Stimulated activated effector memory CD8-positive, alpha-beta T cell treated with anti-CD3 and anti-CD28 coated beads, Interleukin-12 subunit alpha, Interleukin-12 subunit beta, amount 100 ng/mL, for 72 hours (primary cell): ENCODE results near the gene IFIT2.
"Not testable (repeated sequence)": the region's sequence is repeated elsewhere in the genome, so short reads cannot be mapped to it uniquely, and the experiment has no call there.

Experiments used
- ATAC-seq: fragments of 150-1000 bp; cut with Tn5 transposase; 2 replicates; pipeline ENCODE4 v1.10.0; 2021
- DNase-seq, 2 donors: peaks; one replicate each; pipeline ENCODE4 v3.0.0; 2021 to 2022; ENCODE audit warnings: low spot score in 2 of 2
- H3K27ac Mint-ChIP-seq: one replicate; pipeline ENCODE4 v1.8.0; 2022; ENCODE audit warnings: mild to moderate bottlenecking, mixed read lengths
- H3K36me3 Mint-ChIP-seq: one replicate; pipeline ENCODE4 v1.8.0; 2022; ENCODE audit warnings: mild to moderate bottlenecking, mixed read lengths
- H3K4me1 Mint-ChIP-seq: one replicate; pipeline ENCODE4 v1.8.0; 2022; ENCODE audit warnings: mixed read lengths
- H3K4me3 Mint-ChIP-seq: one replicate; pipeline ENCODE4 v1.8.0; 2022; ENCODE audit warnings: mild to moderate bottlenecking, mixed read lengths
- H3K9me3 Mint-ChIP-seq: one replicate; pipeline ENCODE4 v1.8.0; 2022; ENCODE audit warnings: mixed read lengths

The IFIT2 gene

DNA sequence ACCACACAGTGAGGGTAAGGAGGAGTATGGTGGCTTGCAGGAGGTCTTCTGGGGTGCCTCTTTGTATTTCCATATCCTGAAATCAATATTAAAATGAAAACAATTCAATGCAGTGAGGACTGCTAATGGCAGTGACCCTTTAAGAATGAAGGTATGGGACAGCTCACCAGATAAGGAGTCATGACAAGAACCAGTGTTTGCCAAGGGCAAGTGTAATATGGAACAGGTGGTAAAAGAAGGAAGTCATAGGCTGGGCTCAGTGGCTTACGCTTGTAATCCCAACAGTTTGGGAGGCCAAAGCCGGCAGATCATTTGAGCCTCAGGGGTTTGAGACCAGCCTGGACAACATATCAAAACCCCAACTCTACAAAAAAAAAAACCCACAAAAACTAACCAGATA lies 30.3 kb upstream of the IFIT2 start:
- no peak for DNase-seq
- H3K27ac Mint-ChIP-seq, result no peak overlapping the region
- H3K4me3 Mint-ChIP-seq, result no peak overlapping the region
- H3K9me3 Mint-ChIP-seq, result no peaks in the 10 kb centered on the region
- no peaks in the 10 kb centered on the region for H3K36me3 Mint-ChIP-seq
- no peak for ATAC-seq
- H3K4me1 Mint-ChIP-seq, result no peaks in the 10 kb centered on the region

DNA sequence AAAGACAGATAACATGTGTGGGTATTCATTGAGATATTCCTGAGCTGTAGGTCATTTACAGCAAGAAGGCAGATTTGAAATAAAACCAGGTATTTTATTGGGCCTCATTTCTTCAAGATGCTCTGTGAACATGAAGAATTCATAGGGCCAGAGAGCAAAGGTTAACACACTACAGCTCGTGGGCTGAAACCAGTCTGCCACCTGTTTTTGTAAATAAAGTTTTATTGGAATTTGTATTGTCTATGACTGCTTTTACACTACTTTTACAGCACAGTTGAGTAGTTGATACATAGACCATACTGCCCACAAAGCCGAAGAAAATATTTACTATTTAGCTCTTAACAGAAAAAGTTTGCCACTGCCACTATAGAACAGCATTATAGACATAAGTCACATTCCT lies 28.2 kb upstream of the IFIT2 start:
- DNase-seq (no peak), ATAC-seq (no peak)
- H3K9me3 Mint-ChIP-seq, result no peaks in the 10 kb centered on the region
- H3K27ac Mint-ChIP-seq, result no peak overlapping the region
- H3K36me3 Mint-ChIP-seq, result no peaks in the 10 kb centered on the region
- no peaks in the 10 kb centered on the region for H3K4me1 Mint-ChIP-seq
- H3K4me3 Mint-ChIP-seq, result no peak overlapping the region

DNA sequence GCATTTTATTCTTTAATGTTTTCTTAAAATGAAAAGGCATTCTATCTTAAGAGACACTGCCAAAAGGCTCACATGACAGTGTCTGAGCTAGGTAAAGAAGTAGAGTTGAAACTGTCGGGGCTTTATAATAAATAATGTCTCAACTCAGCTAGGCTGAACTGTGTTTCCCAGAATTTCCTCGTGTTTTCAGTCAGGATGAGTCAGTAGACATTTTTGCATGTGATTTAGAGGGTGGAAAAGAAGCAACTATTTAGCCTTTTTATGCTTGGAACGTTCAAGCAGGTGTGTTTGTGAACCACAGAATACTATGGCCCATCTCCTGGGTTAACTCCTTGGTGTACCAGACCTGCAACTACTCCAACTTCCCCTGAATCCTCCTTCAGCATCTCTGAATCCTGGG lies 26.9 kb upstream of the IFIT2 start:
- ATAC-seq, result no peak
- no peak for DNase-seq
- no peak overlapping the region for H3K27ac Mint-ChIP-seq

DNA sequence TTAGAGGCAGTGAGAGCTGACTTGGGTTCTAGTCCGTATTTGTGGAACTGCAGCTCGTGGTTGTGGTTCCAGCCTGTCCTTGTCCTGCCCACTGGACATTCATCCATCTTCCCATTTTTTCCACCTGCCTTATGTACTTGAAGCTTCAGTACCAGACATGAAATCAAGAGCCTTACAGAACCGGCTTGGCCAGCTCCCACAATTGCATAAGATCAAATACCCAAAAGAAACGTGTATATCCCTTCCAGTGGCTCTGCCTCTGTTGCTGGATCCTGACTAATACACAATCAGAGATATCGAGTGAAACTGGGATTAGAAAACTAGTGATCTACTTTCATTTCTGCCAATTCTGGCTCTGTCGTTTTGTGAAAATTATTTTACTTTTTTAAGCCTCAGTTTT lies 26.5 kb upstream of the IFIT2 start:
- no peak for ATAC-seq
- Mint-ChIP-seq H3K4me1 (no peaks in the 10 kb centered on the region), H3K9me3 (no peaks in the 10 kb centered on the region), H3K27ac (no peak overlapping the region), H3K4me3 (no peak overlapping the region), H3K36me3 (no peaks in the 10 kb centered on the region)
- no peak for DNase-seq

More for the DNA sequence above, 26.9 kb upstream of the IFIT2 start:
- Mint-ChIP-seq H3K4me3 (no peak overlapping the region), H3K36me3 (no peaks in the 10 kb centered on the region), H3K9me3 (no peaks in the 10 kb centered on the region), H3K4me1 (no peaks in the 10 kb centered on the region)

DNA sequence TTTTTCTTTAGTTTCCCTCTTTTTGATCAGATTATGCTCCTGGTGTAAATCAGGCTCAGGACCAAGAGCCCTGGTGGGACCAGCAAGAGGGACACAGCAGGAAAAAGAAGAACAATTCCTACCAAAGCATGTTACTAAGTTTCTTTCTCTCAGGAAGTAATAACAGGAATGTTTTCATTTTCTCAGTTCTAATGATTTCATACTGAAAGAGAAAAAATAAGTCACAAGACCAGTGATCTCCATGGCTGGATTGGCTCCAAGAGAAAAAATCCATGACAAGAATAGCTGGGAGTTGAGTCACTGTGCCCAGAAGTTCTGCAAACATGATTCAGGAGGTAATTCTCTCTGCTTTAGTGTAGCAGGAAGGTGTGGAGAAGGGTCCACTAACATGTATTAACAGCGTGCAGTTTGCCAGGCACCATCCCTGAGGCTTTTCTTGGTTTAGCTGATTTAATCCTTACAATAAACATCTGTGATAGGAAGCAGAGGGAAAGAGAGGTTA lies 23.8 kb upstream of the IFIT2 start:
- Mint-ChIP-seq H3K4me1 (no peaks in the 10 kb centered on the region), H3K36me3 (no peaks in the 10 kb centered on the region), H3K27ac (no peak overlapping the region), H3K4me3 (no peak overlapping the region), H3K9me3 (no peaks in the 10 kb centered on the region)
- DNase-seq (no peak), ATAC-seq (no peak)

DNA sequence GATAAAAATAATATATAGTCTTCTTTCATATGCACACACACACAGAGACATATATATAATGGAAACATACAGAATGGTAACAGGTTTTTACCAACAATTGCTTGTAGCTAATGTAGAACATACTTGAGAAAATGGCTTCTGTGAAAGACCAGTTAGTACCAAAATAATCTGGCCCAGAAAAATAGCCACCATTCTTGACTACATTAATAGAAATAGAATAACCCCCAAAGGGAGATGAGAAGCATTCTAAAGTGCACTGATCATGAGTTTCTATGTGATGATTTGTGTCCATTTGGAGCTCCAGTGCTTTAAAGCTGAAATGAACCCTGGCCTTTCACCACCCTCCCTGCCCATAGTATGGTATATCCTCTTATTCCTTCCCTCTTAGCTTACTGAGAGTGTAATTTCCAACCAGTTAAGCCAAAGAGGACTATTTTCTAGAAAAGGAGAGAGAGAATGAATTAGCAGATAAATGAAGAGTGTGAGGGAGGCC lies 22.9 kb upstream of the IFIT2 start:
- no peaks in the 10 kb centered on the region for H3K36me3 Mint-ChIP-seq
- DNase-seq (no peak), ATAC-seq (no peak)
- H3K4me1 Mint-ChIP-seq, result no peaks in the 10 kb centered on the region
- H3K4me3 Mint-ChIP-seq, result no peak overlapping the region
- no peak overlapping the region for H3K27ac Mint-ChIP-seq
- no peaks in the 10 kb centered on the region for H3K9me3 Mint-ChIP-seq

DNA sequence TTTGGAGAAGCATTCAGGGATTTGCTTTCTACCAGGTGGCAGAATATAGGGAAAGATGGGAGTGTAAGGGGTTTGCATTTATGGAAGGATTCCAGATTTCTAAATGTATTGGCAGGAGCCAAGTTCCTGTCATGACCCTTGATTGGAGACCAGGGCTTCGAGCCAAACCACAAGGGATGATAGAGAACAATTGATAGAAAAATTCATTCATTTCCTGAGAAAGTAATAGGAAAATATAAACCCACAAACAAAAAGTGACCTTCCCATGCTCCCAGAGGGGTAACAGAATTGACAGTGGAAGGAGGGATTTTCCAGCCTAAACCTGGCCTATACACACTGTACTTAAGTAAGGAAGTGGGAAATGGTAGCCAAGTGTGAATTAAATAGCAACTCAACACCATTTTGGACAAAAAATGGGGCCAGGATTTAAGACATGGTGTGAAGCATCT lies 22.4 kb upstream of the IFIT2 start:
- no peaks in the 10 kb centered on the region for H3K9me3 Mint-ChIP-seq
- ATAC-seq, result no peak
- no peak overlapping the region for H3K4me3 Mint-ChIP-seq
- DNase-seq, result no peak
- H3K27ac Mint-ChIP-seq, result no peak overlapping the region
- H3K36me3 Mint-ChIP-seq, result no peaks in the 10 kb centered on the region
- H3K4me1 Mint-ChIP-seq, result no peaks in the 10 kb centered on the region

DNA sequence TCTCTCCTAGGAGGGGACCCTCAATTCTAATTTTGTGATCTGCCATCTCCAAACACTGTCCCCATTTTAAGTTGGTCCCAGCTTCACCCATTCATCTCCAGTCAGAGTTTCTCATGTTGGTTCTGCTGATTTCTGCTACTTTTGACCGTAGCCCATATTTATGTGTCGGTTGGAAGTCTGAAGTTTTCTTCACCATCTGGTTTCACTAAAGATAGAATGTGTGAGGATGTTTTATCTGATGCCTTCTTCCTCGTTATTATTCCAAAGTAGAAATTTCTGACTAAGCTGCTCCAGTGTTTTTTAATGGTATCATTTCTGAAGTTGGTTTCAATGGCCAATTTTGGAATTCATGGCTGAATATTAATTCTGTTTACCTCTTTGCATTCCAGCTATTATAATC lies 21.3 kb upstream of the IFIT2 start:
- DNase-seq, result no peak
- Mint-ChIP-seq H3K9me3 (no peaks in the 10 kb centered on the region), H3K36me3 (no peaks in the 10 kb centered on the region), H3K4me1 (no peaks in the 10 kb centered on the region), H3K4me3 (no peak overlapping the region), H3K27ac (no peak overlapping the region)
- no peak for ATAC-seq

DNA sequence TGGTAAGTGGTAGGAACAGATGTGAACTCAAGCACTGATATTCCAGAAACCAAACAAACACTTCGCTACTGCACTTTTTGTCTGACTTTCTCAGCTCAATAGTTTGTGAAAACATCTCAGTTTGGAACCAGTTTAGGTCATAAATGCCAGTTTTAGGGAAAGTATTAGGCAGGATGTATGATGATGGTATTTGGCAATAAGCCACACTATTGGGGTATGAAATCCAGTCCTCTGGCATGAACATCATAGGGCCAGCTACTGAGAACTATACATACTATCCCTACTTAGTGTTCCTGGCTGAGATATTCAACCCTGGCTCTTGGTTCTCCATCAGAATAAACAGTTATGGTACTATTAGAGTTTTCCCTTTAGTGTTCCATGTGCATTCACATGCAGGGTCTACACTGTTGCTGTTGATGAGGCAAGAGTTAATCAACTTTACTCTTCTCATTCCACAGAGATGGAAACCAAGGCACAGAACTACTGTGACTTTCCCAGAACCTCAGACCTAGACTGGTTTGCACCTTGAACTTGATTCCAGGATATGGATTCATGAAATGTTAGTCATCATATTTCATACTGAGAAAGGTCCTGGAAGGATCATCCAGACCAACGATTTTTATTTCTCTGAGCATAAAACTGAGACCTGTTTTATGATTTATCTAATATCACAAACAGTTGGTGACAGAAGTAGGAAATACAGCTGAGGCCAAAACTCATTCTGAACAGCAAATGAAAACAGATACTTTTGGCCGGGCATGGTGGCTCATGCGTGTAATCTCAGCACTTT lies 20.0 kb upstream of the IFIT2 start:
- no peak overlapping the region for H3K4me3 Mint-ChIP-seq
- no peaks in the 10 kb centered on the region for H3K4me1 Mint-ChIP-seq
- H3K27ac Mint-ChIP-seq, result no peak overlapping the region
- DNase-seq, result no peak
- no peaks in the 10 kb centered on the region for H3K9me3 Mint-ChIP-seq
- no peak for ATAC-seq
- no peaks in the 10 kb centered on the region for H3K36me3 Mint-ChIP-seq

DNA sequence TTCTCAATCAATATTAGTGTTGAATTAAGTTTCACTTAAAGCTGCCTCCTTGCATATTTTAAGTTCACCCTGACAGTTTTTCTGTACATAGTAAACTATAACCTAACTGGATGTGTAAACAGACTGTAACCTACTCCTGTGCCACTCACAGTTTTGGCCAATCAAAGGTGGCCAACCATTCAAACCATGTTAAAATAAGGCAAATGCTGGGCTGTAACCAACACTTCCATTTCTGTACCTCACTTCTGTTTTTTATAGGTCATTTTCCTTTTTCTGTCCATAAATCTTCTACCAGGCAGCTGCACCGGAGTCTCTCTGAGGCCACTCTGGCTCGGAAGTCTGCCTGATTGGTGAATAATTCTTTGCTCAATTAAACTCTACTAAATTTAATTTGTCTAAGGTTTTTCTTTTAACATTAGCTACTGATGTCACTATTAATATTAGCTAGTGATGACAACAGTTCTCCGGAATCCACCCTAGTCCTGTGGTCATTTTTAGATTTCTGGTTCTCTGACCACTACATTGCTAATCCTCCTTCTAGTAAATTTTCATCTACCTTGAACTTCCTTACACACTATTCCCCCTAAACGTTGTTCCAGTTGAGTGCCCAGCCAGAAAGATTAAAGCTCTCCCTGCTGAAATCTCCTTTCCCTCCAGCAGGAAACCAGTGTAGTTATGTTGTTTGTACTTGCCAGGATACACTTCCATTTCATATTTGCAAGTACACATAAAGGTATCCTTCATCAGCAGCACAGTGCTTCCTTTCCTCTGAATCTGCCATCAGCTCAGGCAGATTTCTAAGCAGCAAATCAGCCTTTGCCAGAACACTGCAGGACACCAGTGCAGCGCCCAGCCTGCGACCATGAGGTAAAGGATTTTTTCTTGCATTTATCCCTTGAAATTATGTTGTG lies 18.6 kb upstream of the IFIT2 start:
- Mint-ChIP-seq H3K4me1 (no peaks in the 10 kb centered on the region), H3K4me3 (no peak overlapping the region), H3K36me3 (no peaks in the 10 kb centered on the region), H3K9me3 (no peaks in the 10 kb centered on the region), H3K27ac (no peak overlapping the region)
- DNase-seq (no peak), ATAC-seq (no peak)

DNA sequence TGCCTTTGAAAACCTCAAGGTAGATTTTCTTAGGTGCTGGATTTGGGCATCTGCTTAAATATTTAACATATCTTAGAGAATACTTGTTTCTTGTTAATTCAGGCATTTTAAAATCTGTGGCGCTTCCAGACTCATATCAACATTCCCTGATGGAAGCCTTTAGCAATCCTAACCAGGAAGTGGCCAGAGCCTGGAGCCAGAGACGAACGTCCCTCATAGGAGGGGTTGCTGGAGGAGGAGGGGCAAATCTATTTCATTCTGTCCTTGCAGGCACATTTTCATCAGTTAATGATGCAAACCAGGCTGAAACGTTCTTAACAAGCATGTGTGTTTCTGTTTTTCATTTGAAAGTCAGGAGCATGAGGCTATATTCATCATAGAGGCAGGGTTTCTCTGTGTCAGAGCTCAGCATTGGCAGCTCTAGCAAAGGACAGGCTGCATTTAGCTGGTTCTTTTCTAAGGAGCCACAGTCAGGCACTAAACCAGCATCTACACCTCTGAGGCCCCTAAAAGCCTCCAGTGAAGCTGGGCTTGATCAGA lies 17.8 kb upstream of the IFIT2 start:
- H3K4me1 Mint-ChIP-seq, result no peaks in the 10 kb centered on the region
- no peak for DNase-seq
- H3K9me3 Mint-ChIP-seq, result no peaks in the 10 kb centered on the region
- no peaks in the 10 kb centered on the region for H3K36me3 Mint-ChIP-seq
- no peak for ATAC-seq
- H3K27ac Mint-ChIP-seq, result no peak overlapping the region
- no peak overlapping the region for H3K4me3 Mint-ChIP-seq

DNA sequence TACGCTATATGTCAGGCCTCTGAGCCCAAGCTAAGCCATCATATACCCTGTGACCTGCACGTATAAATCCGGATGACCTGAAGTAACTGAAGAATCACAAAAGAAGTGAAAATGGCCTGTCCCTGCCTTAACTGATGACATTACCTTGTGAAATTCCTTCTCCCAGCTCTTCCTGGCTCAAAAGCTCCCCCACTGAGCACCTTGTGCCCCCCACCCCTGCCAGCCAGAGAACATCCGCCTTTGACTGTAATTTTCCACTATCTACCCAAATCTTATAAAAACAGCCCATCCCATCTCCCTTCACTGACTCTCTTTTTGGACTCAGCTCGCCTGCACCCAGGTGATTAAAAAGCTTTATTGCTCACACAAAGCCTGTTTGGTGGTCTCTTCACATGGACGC lies 17.1 kb upstream of the IFIT2 start:
- H3K4me3 Mint-ChIP-seq, H3K9me3 Mint-ChIP-seq, DNase-seq, ATAC-seq, H3K36me3 Mint-ChIP-seq, H3K4me1 Mint-ChIP-seq, H3K27ac Mint-ChIP-seq: not testable (repeated sequence)

DNA sequence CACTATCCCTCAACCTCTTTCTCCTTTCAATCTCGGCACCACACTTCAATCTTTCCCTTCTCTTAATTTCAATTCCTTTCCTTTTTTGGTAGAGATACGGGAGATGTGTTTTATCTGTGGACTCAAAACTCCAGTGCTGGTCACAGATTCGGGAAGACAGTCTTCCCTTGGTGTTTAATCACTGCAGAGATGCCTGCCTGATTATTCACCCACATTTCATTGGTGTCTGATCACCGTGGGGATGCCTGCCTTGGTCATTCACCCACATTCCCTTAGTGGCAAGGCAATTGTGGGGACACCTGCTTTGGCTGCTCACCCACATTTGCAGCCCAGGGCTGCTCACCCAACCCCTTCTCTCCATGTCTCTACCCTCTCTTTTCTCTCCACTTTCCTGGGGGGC lies 16.5 kb upstream of the IFIT2 start:
- not testable (repeated sequence) for H3K36me3 Mint-ChIP-seq, H3K27ac Mint-ChIP-seq, H3K4me3 Mint-ChIP-seq, ATAC-seq, DNase-seq, H3K9me3 Mint-ChIP-seq, H3K4me1 Mint-ChIP-seq

DNA sequence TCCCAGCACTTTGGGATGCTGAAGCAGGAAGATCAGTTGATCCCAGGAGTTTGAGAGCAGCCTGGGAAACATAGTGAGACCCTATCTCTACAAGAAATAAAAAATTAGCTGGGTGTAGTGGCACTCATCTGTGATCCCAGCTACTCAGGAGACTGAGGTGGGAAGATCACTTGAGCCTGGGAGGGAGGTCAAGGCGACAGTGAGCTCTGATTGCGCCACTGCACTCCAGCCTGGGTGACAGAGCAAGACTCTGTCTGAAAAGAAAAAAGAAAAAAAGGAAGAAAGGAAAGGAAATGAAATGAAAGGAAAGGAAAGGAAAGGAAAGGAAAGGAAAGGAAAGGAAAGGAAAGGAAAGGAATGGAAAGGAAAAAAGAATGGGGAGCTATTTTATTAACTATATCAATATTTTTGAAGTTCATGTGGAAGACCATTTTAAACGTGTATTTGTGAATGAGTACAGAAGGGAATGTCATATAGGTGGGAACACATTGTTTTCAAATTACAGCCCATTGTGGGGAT lies 7.1 kb upstream of the IFIT2 start:
- no peak overlapping the region for H3K4me3 Mint-ChIP-seq
- H3K36me3 Mint-ChIP-seq, result no peaks in the 10 kb centered on the region
- H3K27ac Mint-ChIP-seq, result no peak overlapping the region
- ATAC-seq (no peak), DNase-seq (no peak)
- peaks cover 2% of the 10 kb centered on the region for H3K9me3 Mint-ChIP-seq
- peaks cover 12% of the 10 kb centered on the region for H3K4me1 Mint-ChIP-seq

DNA sequence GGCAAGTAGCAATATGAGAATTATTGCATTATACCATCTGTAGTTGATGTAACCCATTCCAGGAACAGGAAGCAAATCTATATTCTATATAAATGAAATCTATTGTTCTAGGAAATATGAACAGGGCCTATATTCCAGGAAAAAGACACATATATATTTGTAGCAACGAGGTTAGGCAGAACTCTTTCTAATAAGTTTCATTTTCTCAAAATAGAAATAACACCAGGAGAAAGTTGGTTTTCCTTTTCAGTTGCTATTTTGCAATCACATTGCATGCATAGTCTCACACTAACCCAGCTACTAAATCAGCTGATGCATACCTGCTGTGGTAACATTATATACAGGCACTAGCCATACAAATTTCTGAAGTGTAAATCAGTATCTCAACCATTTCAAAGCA lies 6.2 kb upstream of the IFIT2 start:
- Mint-ChIP-seq H3K4me1 (peaks cover 12% of the 10 kb centered on the region), H3K4me3 (no peak overlapping the region), H3K9me3 (peaks cover 2% of the 10 kb centered on the region), H3K36me3 (no peaks in the 10 kb centered on the region), H3K27ac (no peak overlapping the region)
- ATAC-seq (peak; percentile 75), DNase-seq (no peak)
